Measurements from ENCODE around the gene CAMTA1. TPM values are rescaled to one million over a fixed set of nuclear protein-coding genes. Genes with fewer than 3 reads are reported as not detected.

Gene CAMTA1
- total and polyA plus RNA-seq, 8 donors: 42.8 to 213 (median 118) TPM

DNA sequence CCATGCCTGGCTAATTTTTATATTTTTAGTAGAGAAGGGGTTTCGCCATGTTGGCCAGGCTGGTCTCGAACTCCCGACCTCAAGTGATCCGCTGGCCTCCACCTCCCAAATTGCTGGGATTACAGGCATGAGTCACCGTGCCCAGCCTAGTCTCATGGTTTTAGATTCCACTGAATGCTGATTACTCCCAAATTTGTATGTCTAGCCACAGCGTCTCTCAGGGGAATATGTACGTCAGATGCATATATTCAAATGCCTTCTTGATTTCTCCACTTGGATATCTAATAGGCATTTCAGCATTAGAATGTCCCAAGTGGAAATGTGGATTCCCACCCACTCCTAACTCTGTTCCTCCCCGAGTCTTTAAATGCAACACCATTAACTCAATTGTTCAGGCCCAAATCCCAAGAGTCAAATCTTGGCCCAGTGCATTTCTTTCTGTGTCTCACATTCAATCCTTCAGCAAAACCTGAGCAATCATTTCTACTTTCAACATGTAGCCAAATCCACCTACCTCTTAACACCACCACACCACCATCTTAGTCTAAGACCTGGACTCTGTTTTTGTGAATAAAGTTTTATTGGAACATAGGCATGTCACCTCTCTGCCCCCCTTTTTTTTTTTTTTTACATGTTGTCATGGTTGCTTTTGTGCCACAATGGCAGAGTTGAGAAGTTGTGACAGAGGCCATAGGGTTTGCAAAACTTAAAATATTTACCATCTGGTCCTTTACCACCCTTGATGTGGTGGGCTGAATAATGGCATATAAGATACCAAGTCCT is 9.8 kb upstream of the CAMTA1 start:
- TF ChIP-seq EP300 (IDR thresholded peaks at IDR 0.05) (no peak), POLR2A (IDR thresholded peaks at IDR 0.05) (no peak), POLR2AphosphoS5 (IDR thresholded peaks at IDR 0.05) (no peak)
- TF ChIP-seq, protein P1, sequence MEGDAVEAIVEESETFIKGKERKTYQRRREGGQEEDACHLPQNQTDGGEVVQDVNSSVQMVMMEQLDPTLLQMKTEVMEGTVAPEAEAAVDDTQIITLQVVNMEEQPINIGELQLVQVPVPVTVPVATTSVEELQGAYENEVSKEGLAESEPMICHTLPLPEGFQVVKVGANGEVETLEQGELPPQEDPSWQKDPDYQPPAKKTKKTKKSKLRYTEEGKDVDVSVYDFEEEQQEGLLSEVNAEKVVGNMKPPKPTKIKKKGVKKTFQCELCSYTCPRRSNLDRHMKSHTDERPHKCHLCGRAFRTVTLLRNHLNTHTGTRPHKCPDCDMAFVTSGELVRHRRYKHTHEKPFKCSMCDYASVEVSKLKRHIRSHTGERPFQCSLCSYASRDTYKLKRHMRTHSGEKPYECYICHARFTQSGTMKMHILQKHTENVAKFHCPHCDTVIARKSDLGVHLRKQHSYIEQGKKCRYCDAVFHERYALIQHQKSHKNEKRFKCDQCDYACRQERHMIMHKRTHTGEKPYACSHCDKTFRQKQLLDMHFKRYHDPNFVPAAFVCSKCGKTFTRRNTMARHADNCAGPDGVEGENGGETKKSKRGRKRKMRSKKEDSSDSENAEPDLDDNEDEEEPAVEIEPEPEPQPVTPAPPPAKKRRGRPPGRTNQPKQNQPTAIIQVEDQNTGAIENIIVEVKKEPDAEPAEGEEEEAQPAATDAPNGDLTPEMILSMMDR (IDR thresholded peaks at IDR 0.05): no peak
- Histone ChIP-seq H3K4me3 (no peak overlapping the region), H3K27me3 (peaks cover 0 to 8% (median 0%) of the 10 kb centered on the region in 3 donors), H3K4me1 (peaks cover 0 to 14% (median 5%) of the 10 kb centered on the region in 4 donors), H3K36me3 (no peaks in the 10 kb centered on the region), H3K9me3 (no peaks in the 10 kb centered on the region), H3K27ac (no peak overlapping the region)
- no peak for DNase-seq
- intact Hi-C loops (cut with DNase I; ENCODE audit: low total_unique reads): no loop called here
- 92 to 97% (median 94%) methylated on average over 8 of the region's 8 CpGs for WGBS, 5 donors

DNA sequence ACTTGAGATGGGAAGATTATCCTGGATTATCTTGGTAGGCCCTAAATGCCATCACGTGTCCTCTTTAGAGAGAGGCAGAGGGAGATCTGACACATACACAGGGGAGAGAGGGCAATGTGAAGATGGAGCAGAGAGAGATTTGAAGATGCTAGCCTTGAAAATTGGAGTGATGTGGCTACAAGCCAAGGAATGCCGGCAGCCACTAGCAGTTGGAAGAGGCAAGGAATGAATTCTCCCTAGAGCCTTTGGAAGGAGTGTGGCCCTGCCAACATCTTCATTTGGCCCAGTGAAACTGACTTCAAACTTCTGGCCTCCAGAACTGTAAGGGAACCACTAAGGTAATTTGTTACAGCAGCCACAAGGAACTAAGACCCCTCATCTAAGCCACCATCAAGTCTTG is 8.9 kb upstream of the CAMTA1 start:
- no peak for DNase-seq
- peaks cover 0 to 5% (median 0%) of the 10 kb centered on the region in 3 donors for H3K27me3 ChIP-seq
- no peaks in the 10 kb centered on the region for H3K9me3 ChIP-seq
- no peaks in the 10 kb centered on the region for H3K36me3 ChIP-seq
- intact Hi-C loops (cut with DNase I; ENCODE audit: low total_unique reads): no loop called here
- H3K4me1 ChIP-seq: peaks cover 0 to 4% (median 0%) of the 10 kb centered on the region in 4 donors
- TF ChIP-seq EP300 (IDR thresholded peaks at IDR 0.05) (no peak), POLR2AphosphoS5 (IDR thresholded peaks at IDR 0.05) (no peak), POLR2A (IDR thresholded peaks at IDR 0.05) (no peak)
- TF ChIP-seq, protein P1 (IDR thresholded peaks at IDR 0.05): no peak
- H3K27ac ChIP-seq: no peak overlapping the region
- WGBS, 5 donors: 89 to 98% (median 94%) methylated on average over 2 of the region's 2 CpGs
- no peak overlapping the region for H3K4me3 ChIP-seq

DNA sequence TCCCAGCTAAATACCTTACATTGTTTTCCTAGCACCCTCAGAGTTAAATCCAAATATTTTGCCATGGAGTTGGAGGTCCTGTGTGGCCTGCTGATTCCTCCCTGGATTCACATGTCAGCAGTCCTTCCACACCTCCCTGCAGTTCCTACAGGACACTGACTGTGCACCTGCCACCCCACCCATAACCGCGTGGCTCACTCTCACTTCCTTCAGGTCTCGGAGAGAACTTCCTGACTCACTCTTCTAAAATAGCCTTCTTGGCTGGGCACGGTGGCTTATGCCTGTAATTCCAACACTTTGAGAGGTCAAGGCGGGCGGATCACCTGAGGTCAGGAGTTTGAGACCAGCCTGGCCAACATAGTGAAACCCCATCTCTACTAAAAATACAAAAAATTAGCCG is 8.4 kb upstream of the CAMTA1 start:
- intact Hi-C loops (cut with DNase I; ENCODE audit: low total_unique reads): no loop called here
- TF ChIP-seq, protein P1 (IDR thresholded peaks at IDR 0.05): no peak
- TF ChIP-seq POLR2A (IDR thresholded peaks at IDR 0.05): no peak
- no peak for TF ChIP-seq EP300 (IDR thresholded peaks at IDR 0.05)
- no peak for TF ChIP-seq POLR2AphosphoS5 (IDR thresholded peaks at IDR 0.05)

DNA sequence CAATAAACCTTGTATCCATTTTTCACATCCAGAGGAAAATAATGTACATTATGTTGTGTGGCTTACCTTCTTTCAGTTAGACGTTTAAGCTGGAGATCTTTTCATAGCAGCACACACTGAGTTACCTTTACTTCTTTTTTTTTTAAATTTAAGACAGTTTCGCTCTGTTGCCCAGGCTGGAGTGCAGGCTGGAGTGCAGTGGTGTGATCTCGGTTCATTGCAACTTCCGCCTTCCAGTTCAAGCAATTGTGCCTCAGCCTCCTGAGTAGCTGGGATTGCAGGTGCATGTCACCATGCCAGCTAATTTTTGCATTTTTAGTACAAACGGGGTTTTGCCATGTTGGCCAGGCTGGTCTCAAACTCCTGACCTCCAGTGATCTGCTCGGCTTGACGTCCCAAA is 7.4 kb upstream of the CAMTA1 start:
- Histone ChIP-seq H3K27ac (no peak overlapping the region), H3K9me3 (no peaks in the 10 kb centered on the region), H3K4me3 (no peak overlapping the region), H3K27me3 (peaks cover 0 to 5% (median 0%) of the 10 kb centered on the region in 3 donors), H3K36me3 (no peaks in the 10 kb centered on the region), H3K4me1 (peaks cover 0 to 1% (median under 1%) of the 10 kb centered on the region in 4 donors)
- DNase-seq: no peak
- 80 to 87% (median 85%) methylated on average over 7 of the region's 7 CpGs for WGBS, 5 donors
- intact Hi-C loops (cut with DNase I; ENCODE audit: low total_unique reads): no loop called here
- TF ChIP-seq EP300 (IDR thresholded peaks at IDR 0.05) (no peak), POLR2AphosphoS5 (IDR thresholded peaks at IDR 0.05) (no peak), POLR2A (IDR thresholded peaks at IDR 0.05) (no peak)
- TF ChIP-seq, protein P1 (IDR thresholded peaks at IDR 0.05): no peak

More for the DNA sequence above, 8.4 kb upstream of the CAMTA1 start:
- 75 to 81% (median 80%) methylated on average over 7 of the region's 7 CpGs for WGBS, 5 donors
- Histone ChIP-seq H3K9me3 (no peaks in the 10 kb centered on the region), H3K36me3 (no peaks in the 10 kb centered on the region), H3K4me1 (no peaks in the 10 kb centered on the region), H3K27me3 (peaks cover 0 to 5% (median 0%) of the 10 kb centered on the region in 3 donors), H3K4me3 (no peak overlapping the region), H3K27ac (no peak overlapping the region)
- DNase-seq: no peak

Data from stomach (tissue), 9 donors.